GM12801 (cell line): ENCODE data around the gene FRMD7.

ENCODE experiments used
- TF ChIP-seq, protein P1 (sequence below): IDR thresholded peaks from one replicate; pipeline ENCODE4 v1.5.1; 2011; ENCODE audit warnings: control low read depth; ENCODE audit not compliant: insufficient read length; ENCODE audit errors: extremely low read depth

The FRMD7 gene

GRCh38 chrX:132127743-132128142 is at the start of gene FRMD7:
TSS of gene FRMD7 (minus strand) at chrX:132128020. CDS start at chrX:132127844, 176 bp downstream.
- TF ChIP-seq, protein P1, sequence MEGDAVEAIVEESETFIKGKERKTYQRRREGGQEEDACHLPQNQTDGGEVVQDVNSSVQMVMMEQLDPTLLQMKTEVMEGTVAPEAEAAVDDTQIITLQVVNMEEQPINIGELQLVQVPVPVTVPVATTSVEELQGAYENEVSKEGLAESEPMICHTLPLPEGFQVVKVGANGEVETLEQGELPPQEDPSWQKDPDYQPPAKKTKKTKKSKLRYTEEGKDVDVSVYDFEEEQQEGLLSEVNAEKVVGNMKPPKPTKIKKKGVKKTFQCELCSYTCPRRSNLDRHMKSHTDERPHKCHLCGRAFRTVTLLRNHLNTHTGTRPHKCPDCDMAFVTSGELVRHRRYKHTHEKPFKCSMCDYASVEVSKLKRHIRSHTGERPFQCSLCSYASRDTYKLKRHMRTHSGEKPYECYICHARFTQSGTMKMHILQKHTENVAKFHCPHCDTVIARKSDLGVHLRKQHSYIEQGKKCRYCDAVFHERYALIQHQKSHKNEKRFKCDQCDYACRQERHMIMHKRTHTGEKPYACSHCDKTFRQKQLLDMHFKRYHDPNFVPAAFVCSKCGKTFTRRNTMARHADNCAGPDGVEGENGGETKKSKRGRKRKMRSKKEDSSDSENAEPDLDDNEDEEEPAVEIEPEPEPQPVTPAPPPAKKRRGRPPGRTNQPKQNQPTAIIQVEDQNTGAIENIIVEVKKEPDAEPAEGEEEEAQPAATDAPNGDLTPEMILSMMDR, result no peak

GRCh38 chrX:132173647-132174046 is 45.8 kb upstream of the FRMD7 start:
- TF ChIP-seq, protein P1, result no peak

DNA sequence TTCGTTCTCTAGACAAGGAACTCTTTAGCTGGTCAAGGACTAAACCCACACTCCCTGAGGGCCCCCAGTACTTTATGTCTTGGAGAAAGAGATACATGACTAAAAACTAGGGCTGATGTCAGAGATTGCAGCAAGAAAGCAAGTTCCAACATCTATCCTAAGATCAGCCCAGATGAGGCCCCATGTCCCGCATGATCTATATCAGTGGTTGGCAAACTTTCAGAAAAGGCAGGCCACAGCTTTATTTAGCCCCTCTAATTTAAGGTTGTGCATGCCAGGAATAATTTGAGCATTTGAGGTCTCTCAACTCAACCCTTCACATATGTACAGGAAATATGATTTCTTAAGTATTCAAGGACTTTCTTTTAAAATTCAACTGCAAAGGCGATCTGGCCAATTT is 44.1 kb upstream of the FRMD7 start:
- TF ChIP-seq, protein P1, result no peak

DNA sequence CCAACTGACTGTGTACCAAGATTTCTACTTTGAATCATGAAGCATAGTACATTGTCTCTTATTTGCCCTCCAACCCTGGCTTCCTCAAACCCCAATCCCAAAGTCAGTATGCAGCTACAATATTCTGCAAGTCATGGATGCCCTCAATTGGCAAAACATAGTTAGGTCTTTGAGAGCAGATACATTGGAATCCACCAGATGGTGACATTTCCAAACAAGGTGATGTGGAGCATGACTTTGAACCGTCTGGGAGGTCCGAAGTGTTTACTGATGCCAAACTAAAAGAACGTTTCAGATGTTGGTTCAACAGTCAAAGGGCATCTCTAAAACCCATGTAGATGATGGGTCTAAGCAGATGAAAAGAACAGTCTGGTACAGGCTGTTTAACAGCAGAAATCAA is 43.7 kb upstream of the FRMD7 start:
- TF ChIP-seq, protein P1, result no peak

DNA sequence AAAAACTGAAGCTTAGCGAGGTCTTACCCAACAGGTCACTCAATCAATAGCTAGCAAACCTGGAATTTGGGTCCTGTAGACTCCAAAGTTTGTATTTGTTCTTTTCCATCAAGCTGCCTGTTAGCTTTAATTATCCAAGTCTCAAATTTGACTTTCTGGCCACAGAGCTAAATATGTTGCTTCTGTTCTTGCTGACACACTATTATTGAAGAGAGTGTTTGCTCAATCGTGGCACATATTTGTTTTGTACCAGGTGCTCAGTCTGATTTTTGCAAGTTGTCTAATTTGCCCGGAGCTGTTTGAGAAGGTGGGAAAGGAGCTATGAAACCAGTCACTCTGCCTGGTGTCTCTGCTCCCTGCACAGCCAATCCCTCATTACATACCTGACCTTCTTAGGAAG is 41.7 kb upstream of the FRMD7 start:
- TF ChIP-seq, protein P1, result no peak

DNA sequence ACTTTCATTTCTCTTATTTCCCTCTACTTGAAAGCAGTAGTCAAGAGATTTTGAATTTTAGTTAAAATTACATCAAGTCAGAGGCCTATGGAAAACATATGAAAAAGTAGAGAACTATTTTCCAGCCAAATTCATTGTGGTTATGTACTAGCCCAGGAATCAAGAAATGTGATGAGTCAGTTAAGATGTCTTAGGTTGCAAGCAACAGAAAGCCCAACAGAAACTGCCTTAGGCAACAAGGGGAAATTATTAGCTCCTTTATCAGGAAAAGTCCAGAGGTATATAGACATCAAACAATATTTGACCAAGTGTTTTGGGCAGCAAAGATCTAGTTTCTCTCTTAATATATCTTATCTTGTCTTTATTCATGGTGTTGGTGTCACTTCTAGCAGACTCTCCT is 37.8 kb upstream of the FRMD7 start:
- TF ChIP-seq, protein P1, result no peak

GRCh38 chrX:132165005-132165404 is 37.2 kb upstream of the FRMD7 start:
- TF ChIP-seq, protein P1, result no peak

DNA sequence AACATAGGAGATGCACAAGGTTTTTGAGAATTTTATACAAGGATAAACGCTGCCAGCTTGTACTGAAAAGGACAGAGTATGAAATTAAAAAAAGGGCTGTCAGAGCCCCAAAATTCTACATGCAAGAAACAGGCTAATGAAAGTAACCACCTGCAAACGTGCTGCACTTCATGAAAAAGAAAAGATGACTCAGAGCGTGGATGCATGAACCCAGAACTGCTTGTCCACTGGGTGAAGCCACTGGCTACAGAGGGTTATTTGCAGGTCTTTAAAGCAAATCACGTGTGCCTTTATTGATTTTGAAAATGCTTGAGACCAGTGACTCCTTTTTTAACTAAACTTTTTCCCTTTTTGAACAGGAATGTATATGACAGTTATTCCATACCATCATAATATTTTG is 25.3 kb upstream of the FRMD7 start:
- TF ChIP-seq, protein P1, result no peak
